HG03159 (cell line): ENCODE measurements around the gene KLF13.
A peak's percentile ranks its signal among the peaks of the same experiment; 100 is the strongest.

ENCODE experiments used
- ATAC-seq: cut with Tn5 transposase; IDR thresholded peaks from one replicate; pipeline ENCODE4 v1.9.1; 2021; ENCODE audit warnings: mild to moderate bottlenecking, moderate library complexity; ENCODE audit not compliant: unreplicated experiment

KLF13 gene

GRCh38 chr15:31326156-31326874 is at the start of gene KLF13:
TSS of gene KLF13 (plus strand) at chr15:31326835. CDS start at chr15:31327213, 378 bp downstream.
- ATAC-seq: peak; percentile 60

GRCh38 chr15:31277335-31278060 is 49.1 kb upstream of the KLF13 start:
- ATAC-seq: no peak

- no peak for ATAC-seq
Observed at GRCh38 chr15:31278061-31278445, 48.6 kb upstream of the KLF13 start.

- no peak for ATAC-seq
Observed at GRCh38 chr15:31278544-31279220, 48.0 kb upstream of the KLF13 start.

GRCh38 chr15:31279221-31280045 is 47.2 kb upstream of the KLF13 start:
- ATAC-seq: no peak

GRCh38 chr15:31280046-31280830 is 46.4 kb upstream of the KLF13 start:
- ATAC-seq: no peak

- ATAC-seq: no peak
Observed at GRCh38 chr15:31280831-31281216, 45.8 kb upstream of the KLF13 start.

GRCh38 chr15:31283043-31283442 is 43.6 kb upstream of the KLF13 start:
- no peak for ATAC-seq

GRCh38 chr15:31285772-31286261 is 40.8 kb upstream of the KLF13 start:
- ATAC-seq: peak; percentile 67

- ATAC-seq: no peak
Observed at GRCh38 chr15:31291048-31291578, 35.5 kb upstream of the KLF13 start.

GRCh38 chr15:31292391-31293015 is 34.1 kb upstream of the KLF13 start:
- ATAC-seq: no peak

- ATAC-seq: no peak
Observed at GRCh38 chr15:31293655-31294054, 33.0 kb upstream of the KLF13 start.

- ATAC-seq: no peak
Observed at GRCh38 chr15:31294067-31294466, 32.6 kb upstream of the KLF13 start.

- no peak for ATAC-seq
Observed at GRCh38 chr15:31295658-31296057, 31.0 kb upstream of the KLF13 start.

GRCh38 chr15:31296219-31296645 is 30.4 kb upstream of the KLF13 start:
- no peak for ATAC-seq

GRCh38 chr15:31296646-31297574 is 29.7 kb upstream of the KLF13 start:
- no peak for ATAC-seq

GRCh38 chr15:31297575-31298456 is 28.8 kb upstream of the KLF13 start:
- no peak for ATAC-seq
